IPS DF 6.9 (cell line): ENCODE results near the gene WNT5A.
"Not testable (repeated sequence)": the region's sequence is repeated elsewhere in the genome, so short reads cannot be mapped to it uniquely, and the experiment has no call there.

Source experiments
- DNase-seq: peaks from one replicate; pipeline ENCODE4 v3.0.0-alpha.2; 2013; ENCODE audit warnings: low read depth, low spot score
- H3K27ac ChIP-seq: one replicate; pipeline ENCODE4 v1.5.1; 2013; ENCODE audit warnings: low read length, control low read depth
- H3K27me3 ChIP-seq: 2 replicates; pipeline ENCODE4 v1.6.1; 2013; ENCODE audit warnings: mild to moderate bottlenecking, low read length; ENCODE audit not compliant: control insufficient read depth, insufficient read depth
- H3K36me3 ChIP-seq: 2 replicates; pipeline ENCODE4 v1.6.1; 2013; ENCODE audit warnings: low read length; ENCODE audit not compliant: control insufficient read depth, insufficient read depth
- H3K4me1 ChIP-seq: 2 replicates; pipeline ENCODE4 v1.6.1; 2013; ENCODE audit warnings: low read length; ENCODE audit not compliant: control insufficient read depth, insufficient read depth
- H3K4me3 ChIP-seq: 2 replicates; pipeline ENCODE4 v1.5.1; 2013; ENCODE audit warnings: mild to moderate bottlenecking, low read length
- H3K9me3 ChIP-seq: 2 replicates; pipeline ENCODE4 v1.6.1; 2013; ENCODE audit warnings: low read length, inconsistent platforms; ENCODE audit not compliant: control insufficient read depth, insufficient read depth
- WGBS: extraction: QIAGEN DNeasy Blood & Tissue Kit; methylation state at CpG from one replicate; pipeline ENCODE4 v1.1.7; 2013; ENCODE audit warnings: mixed read lengths, missing lambda C conversion rate; ENCODE audit not compliant: insufficient read length, insufficient coverage; 5-methylcytosine and 5-hydroxymethylcytosine counted together

Gene WNT5A

DNA sequence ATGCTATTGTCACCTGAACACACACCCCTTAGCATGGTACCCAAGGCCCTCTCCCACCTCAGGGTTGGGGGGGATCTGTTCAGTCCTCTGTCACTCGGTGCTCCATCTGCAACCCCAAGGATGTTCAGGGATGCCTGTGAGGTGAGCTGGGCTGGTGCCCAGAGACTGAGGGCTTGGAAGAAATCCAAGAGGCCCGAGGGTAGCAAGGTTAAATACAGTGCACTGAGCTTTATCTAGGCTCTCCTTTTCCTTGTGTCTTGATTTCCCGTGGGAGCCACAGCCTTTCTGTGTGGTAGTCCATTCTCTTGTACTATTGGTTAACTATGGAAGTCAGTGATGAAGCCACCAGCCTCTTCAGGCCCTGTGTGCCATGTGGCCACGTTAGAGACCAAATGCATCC is 18.7 kb upstream of the WNT5A start:
- Histone ChIP-seq H3K9me3 (no peaks in the 10 kb centered on the region), H3K27me3 (no peaks in the 10 kb centered on the region), H3K4me1 (no peaks in the 10 kb centered on the region; the same call in 1 of the 2 replicates), H3K27ac (no peak overlapping the region), H3K36me3 (no peaks in the 10 kb centered on the region), H3K4me3 (no peak overlapping the region)
- DNase-seq, result no peak
- WGBS, result no CpG with 5 or more reads among the region's 4 CpGs

DNA sequence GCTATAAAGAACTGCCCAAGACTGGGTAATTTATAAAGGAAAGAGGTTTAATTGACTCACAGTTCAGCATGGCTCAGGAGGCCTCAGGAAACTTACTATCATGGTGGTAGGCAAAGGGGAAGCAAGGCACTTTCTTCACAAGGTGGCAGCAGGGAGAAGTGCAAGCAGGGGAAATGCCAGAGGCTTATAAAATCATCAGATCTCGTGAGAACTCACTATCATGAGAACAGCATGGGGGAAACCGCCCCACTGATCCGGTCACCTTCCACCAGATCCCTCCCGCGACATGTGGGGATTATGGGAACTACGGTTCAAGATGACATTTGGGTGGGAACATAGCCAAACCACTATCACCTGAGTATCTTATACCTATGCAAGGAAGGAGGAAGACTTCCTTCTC is 18.0 kb upstream of the WNT5A start:
- DNase-seq, H3K9me3 ChIP-seq, H3K36me3 ChIP-seq, H3K4me1 ChIP-seq, H3K27me3 ChIP-seq, H3K27ac ChIP-seq, H3K4me3 ChIP-seq: not testable (repeated sequence)
- no CpG with 5 or more reads among the region's 6 CpGs for WGBS

DNA sequence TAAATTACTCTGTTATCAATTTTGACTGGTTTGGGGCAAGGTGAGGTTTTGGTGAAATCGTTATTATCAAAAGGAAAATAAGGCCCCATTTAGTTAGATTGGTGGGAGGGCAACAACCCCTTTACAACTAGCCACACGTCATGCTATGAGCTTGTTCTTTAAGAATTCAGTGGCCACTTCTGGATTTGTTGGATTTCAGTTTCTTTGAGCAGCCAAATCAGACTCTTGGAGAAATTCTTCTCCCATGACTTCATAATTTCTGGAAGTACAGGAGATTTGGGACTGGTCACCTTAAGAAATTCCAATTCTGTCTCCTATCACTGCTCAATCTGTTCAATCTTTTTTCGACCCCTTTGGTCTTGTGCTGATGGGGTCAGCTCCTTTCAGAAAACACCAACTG is 14.8 kb upstream of the WNT5A start:
- no peaks in the 10 kb centered on the region for H3K9me3 ChIP-seq

GRCh38 chr3:55500555-55501330 is 13.6 kb upstream of the WNT5A start:
- Histone ChIP-seq H3K9me3 (no peaks in the 10 kb centered on the region), H3K27ac (no peak overlapping the region), H3K4me3 (no peak overlapping the region), H3K36me3 (no peaks in the 10 kb centered on the region), H3K4me1 (no peaks in the 10 kb centered on the region; the same call in 1 of the 2 replicates), H3K27me3 (peaks cover 1% of the 10 kb centered on the region; the same call in 1 of the 2 replicates)
- no CpG with 5 or more reads among the region's 5 CpGs for WGBS
- no peak for DNase-seq

More for the DNA sequence above, 14.8 kb upstream of the WNT5A start:
- Histone ChIP-seq H3K4me3 (no peak overlapping the region), H3K27ac (no peak overlapping the region), H3K27me3 (peaks cover 1% of the 10 kb centered on the region; the same call in 1 of the 2 replicates), H3K36me3 (no peaks in the 10 kb centered on the region), H3K4me1 (no peaks in the 10 kb centered on the region; the same call in 1 of the 2 replicates)
- no peak for DNase-seq
- no CpG with 5 or more reads among the region's 3 CpGs for WGBS

DNA sequence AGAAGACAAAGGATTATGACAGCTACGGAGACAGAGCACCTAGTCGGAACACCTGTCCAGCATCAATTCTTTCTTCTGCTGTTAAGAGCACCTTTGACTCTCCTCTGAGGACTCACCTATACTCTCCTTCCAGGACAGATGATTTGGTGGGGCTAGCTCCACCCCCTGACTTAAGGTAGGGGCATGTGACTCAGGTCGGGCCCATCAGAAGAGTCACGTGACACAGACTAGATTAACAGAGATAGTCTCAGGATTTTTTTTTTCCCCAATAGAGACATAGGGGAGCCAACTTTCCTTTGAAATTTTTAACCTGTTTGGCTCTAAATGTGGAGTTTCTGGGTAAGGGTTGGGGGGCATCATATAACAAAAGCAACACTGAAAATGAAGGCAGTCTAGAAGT is 11.4 kb upstream of the WNT5A start:
- H3K27ac ChIP-seq, result no peak overlapping the region
- peaks cover 1% of the 10 kb centered on the region; the same call in 1 of the 2 replicates for H3K27me3 ChIP-seq
- DNase-seq, result no peak
- no peaks in the 10 kb centered on the region for H3K9me3 ChIP-seq
- no CpG with 5 or more reads among the region's 4 CpGs for WGBS
- no peaks in the 10 kb centered on the region for H3K4me1 ChIP-seq
- H3K4me3 ChIP-seq, result no peak overlapping the region
- no peaks in the 10 kb centered on the region for H3K36me3 ChIP-seq

GRCh38 chr3:55497250-55497649 is 10.1 kb upstream of the WNT5A start:
- Histone ChIP-seq H3K4me1 (no peaks in the 10 kb centered on the region), H3K9me3 (no peaks in the 10 kb centered on the region), H3K27me3 (peaks cover 1% of the 10 kb centered on the region; the same call in 1 of the 2 replicates)

GRCh38 chr3:55494976-55495375 is 7.9 kb upstream of the WNT5A start:
- DNase-seq, result no peak
- peaks cover 4% of the 10 kb centered on the region; the same call in 1 of the 2 replicates for H3K27me3 ChIP-seq
- no peaks in the 10 kb centered on the region for H3K36me3 ChIP-seq
- H3K9me3 ChIP-seq, result no peaks in the 10 kb centered on the region
- 0 out of 2 replicates have a peak, but pooled peaks cover 2% of the 10 kb centered on the region for H3K4me1 ChIP-seq
- WGBS, result no CpG with 5 or more reads among the region's 2 CpGs
- H3K4me3 ChIP-seq, result no peak overlapping the region
- H3K27ac ChIP-seq, result no peak overlapping the region

More at GRCh38 chr3:55497250-55497649, 10.1 kb upstream of the WNT5A start:
- no peak for DNase-seq
- H3K27ac ChIP-seq, result no peak overlapping the region
- H3K36me3 ChIP-seq, result no peaks in the 10 kb centered on the region
- no peak overlapping the region for H3K4me3 ChIP-seq

GRCh38 chr3:55492976-55493375 is 5.9 kb upstream of the WNT5A start:
- no peak for DNase-seq
- H3K4me1 ChIP-seq, result 0 out of 2 replicates have a peak, but pooled peaks cover 2% of the 10 kb centered on the region
- no peak overlapping the region for H3K4me3 ChIP-seq
- H3K27me3 ChIP-seq, result peaks cover 13% of the 10 kb centered on the region
- H3K9me3 ChIP-seq, result no peaks in the 10 kb centered on the region
- no CpG with 5 or more reads among the region's 5 CpGs for WGBS
- no peaks in the 10 kb centered on the region for H3K36me3 ChIP-seq
- no peak overlapping the region for H3K27ac ChIP-seq

GRCh38 chr3:55491296-55491816 is 4.2 kb upstream of the WNT5A start:
- H3K4me3 ChIP-seq, result no peak overlapping the region
- DNase-seq, result no peak
- H3K27ac ChIP-seq, result no peak overlapping the region
- no peaks in the 10 kb centered on the region for H3K9me3 ChIP-seq
- no peaks in the 10 kb centered on the region for H3K36me3 ChIP-seq
- WGBS, result no CpG with 5 or more reads among the region's 7 CpGs
- peaks cover 17% of the 10 kb centered on the region for H3K27me3 ChIP-seq
- H3K4me1 ChIP-seq, result 0 out of 2 replicates have a peak, but pooled peaks cover 2% of the 10 kb centered on the region

DNA sequence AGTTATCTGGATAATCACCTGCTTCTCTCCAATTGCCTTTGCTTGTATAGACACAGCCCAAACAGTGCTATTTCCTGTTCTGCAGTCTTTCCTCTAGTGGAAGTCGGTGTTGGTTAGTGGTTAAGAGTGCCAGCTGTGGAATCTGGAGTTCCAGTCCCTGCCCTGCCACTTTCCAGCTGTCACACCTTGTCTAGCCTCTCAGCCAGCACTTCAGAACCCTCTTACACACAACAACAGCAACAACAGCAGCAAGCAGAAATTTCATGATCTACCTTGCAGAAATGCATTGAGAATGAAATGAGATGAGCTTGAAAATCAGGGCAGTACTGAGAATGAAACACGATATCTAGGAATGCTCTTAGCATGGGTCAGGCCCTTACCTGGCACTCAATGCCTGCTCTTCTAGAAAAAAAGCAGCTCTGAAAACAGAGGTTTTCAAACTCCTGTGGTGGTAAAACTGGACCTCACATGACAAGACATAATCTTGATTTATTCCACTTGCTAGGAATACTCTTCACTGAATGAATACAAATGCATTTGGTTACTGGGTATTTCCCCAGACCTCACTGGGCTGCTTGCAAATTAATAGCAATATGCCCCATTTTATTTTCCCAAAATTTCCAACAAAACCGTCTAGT is 3.3 kb upstream of the WNT5A start:
- Histone ChIP-seq H3K4me3 (no peak overlapping the region), H3K27ac (no peak overlapping the region), H3K4me1 (0 out of 2 replicates have a peak, but pooled peaks cover 2% of the 10 kb centered on the region), H3K27me3 (peaks cover 17% of the 10 kb centered on the region), H3K36me3 (no peaks in the 10 kb centered on the region), H3K9me3 (no peaks in the 10 kb centered on the region)
- WGBS, result no CpG with 5 or more reads among the region's 3 CpGs
- DNase-seq, result no peak
